Neural progenitor cell (in vitro differentiated cells): Measurements from ENCODE around the gene MSRB1.

Source experiments
- EZH2 ChIP-seq: fragments of 200-600 bp; sonication (generic); IDR thresholded peaks from 2 replicates; pipeline ENCODE4 v1.6.1; 2017; ENCODE audit warnings: antibody characterized with exemption, mild to moderate bottlenecking, moderate library complexity
- EZH2phosphoT487 ChIP-seq: fragments of 200-600 bp; sonication (generic); IDR thresholded peaks from 2 replicates; pipeline ENCODE4 v1.6.1; 2017; ENCODE audit warnings: antibody characterized with exemption
- TF ChIP-seq, protein P1 (sequence below): fragments of 200-600 bp; sonication (generic); IDR thresholded peaks from 2 replicates; pipeline ENCODE4 v1.5.1; 2017; ENCODE audit warnings: antibody characterized with exemption, mild to moderate bottlenecking

- TF ChIP-seq, protein P1, sequence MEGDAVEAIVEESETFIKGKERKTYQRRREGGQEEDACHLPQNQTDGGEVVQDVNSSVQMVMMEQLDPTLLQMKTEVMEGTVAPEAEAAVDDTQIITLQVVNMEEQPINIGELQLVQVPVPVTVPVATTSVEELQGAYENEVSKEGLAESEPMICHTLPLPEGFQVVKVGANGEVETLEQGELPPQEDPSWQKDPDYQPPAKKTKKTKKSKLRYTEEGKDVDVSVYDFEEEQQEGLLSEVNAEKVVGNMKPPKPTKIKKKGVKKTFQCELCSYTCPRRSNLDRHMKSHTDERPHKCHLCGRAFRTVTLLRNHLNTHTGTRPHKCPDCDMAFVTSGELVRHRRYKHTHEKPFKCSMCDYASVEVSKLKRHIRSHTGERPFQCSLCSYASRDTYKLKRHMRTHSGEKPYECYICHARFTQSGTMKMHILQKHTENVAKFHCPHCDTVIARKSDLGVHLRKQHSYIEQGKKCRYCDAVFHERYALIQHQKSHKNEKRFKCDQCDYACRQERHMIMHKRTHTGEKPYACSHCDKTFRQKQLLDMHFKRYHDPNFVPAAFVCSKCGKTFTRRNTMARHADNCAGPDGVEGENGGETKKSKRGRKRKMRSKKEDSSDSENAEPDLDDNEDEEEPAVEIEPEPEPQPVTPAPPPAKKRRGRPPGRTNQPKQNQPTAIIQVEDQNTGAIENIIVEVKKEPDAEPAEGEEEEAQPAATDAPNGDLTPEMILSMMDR = no peak
- TF ChIP-seq EZH2phosphoT487 = no peak
- no peak for TF ChIP-seq EZH2
Measured at GRCh38 chr16:1906055-1906845, 36.7 kb downstream of the MSRB1 start.
